ENCODE results near the gene CC2D1A.

- TF ChIP-seq CTCF (IDR thresholded peaks at IDR 0.05) (no peak), POLR2A (IDR thresholded peaks at IDR 0.05) (no peak)
These were observed 28.7 kb upstream of the CC2D1A start for GRCh38 chr19:13877303-13877702.
